ENCODE results near the gene NPW. TPM values are rescaled to one million over a fixed set of nuclear protein-coding genes. Genes with fewer than 3 reads are reported as not detected.
A peak's percentile ranks its signal among the peaks of the same experiment; 100 is the strongest.

The NPW gene
- total and polyA plus RNA-seq, 2 experiments from 2014 or later: 3.3 to 38.6 TPM

GRCh38 chr16:1979271-1980029 lies 40.1 kb upstream of the NPW start:
- Histone ChIP-seq H3K9me3 (ENCODE audit: low read depth) (no peaks in the 10 kb centered on the region), H3K36me3 (peaks cover 15% of the 10 kb centered on the region), H3K4me3 (no peak overlapping the region), H3K4me1 (ENCODE audit: low read depth) (no peaks in the 10 kb centered on the region), H3K27ac (no peak overlapping the region), H3K27me3 (peaks cover 55% of the 10 kb centered on the region)
- DNase-seq (ENCODE audit: low read depth in 1 of 2, low spot score in 1 of 2): peak in 1 of 2 donors; percentile 37
- no peak for TF ChIP-seq CTCF (IDR thresholded peaks at IDR 0.05; ENCODE audit: low read depth, low read length)

- peaks cover 4% of the 10 kb centered on the region for H3K4me1 ChIP-seq (ENCODE audit: low read depth)
- no peak for TF ChIP-seq CTCF (IDR thresholded peaks at IDR 0.05; ENCODE audit: low read depth, low read length)
- DNase-seq (ENCODE audit: low read depth in 1 of 2, low spot score in 1 of 2): no peak
- no peak overlapping the region for H3K4me3 ChIP-seq
- H3K27me3 ChIP-seq: peaks cover 55% of the 10 kb centered on the region
- H3K36me3 ChIP-seq: peaks cover 11% of the 10 kb centered on the region
- H3K27ac ChIP-seq: no peak overlapping the region
- H3K9me3 ChIP-seq (ENCODE audit: low read depth): no peaks in the 10 kb centered on the region
These were observed 39.4 kb upstream of the NPW start for GRCh38 chr16:1980030-1980769.

- Histone ChIP-seq H3K27me3 (peaks cover 55% of the 10 kb centered on the region), H3K4me1 (ENCODE audit: low read depth) (peaks cover 4% of the 10 kb centered on the region), H3K36me3 (peaks cover 6% of the 10 kb centered on the region), H3K27ac (no peak overlapping the region), H3K4me3 (no peak overlapping the region), H3K9me3 (ENCODE audit: low read depth) (no peaks in the 10 kb centered on the region)
- TF ChIP-seq CTCF (IDR thresholded peaks at IDR 0.05; ENCODE audit: low read depth, low read length): no peak
- DNase-seq (ENCODE audit: low read depth in 1 of 2, low spot score in 1 of 2): no peak
These were observed 38.9 kb upstream of the NPW start for GRCh38 chr16:1980770-1981087.

- H3K27me3 ChIP-seq: peaks cover 55% of the 10 kb centered on the region
- H3K36me3 ChIP-seq: peaks cover 4% of the 10 kb centered on the region
- H3K9me3 ChIP-seq (ENCODE audit: low read depth): no peaks in the 10 kb centered on the region
- peaks cover 4% of the 10 kb centered on the region for H3K4me1 ChIP-seq (ENCODE audit: low read depth)
- no peak for DNase-seq (ENCODE audit: low read depth in 1 of 2, low spot score in 1 of 2)
- H3K27ac ChIP-seq: no peak within 1 kb of the TSS
- no peak within 1 kb of the TSS for H3K4me3 ChIP-seq
- no peak for TF ChIP-seq CTCF (IDR thresholded peaks at IDR 0.05; ENCODE audit: low read depth, low read length)
These were observed 38.2 kb upstream of the NPW start, which contains the start of gene NOXO1 for GRCh38 chr16:1981398-1981836. Gene NOXO1, minus strand, starts transcription at chr16:1981469. Its CDS starts 290 bp downstream, at chr16:1981179.

- Histone ChIP-seq H3K36me3 (peaks cover 3% of the 10 kb centered on the region), H3K4me3 (no peak overlapping the region), H3K27me3 (peaks cover 55% of the 10 kb centered on the region), H3K9me3 (ENCODE audit: low read depth) (no peaks in the 10 kb centered on the region), H3K27ac (no peak overlapping the region), H3K4me1 (ENCODE audit: low read depth) (peaks cover 4% of the 10 kb centered on the region)
- TF ChIP-seq CTCF (IDR thresholded peaks at IDR 0.05; ENCODE audit: low read depth, low read length): no peak
- DNase-seq (ENCODE audit: low read depth in 1 of 2, low spot score in 1 of 2): no peak
These were observed 37.6 kb upstream of the NPW start for GRCh38 chr16:1982013-1982433.

Data from cardiac muscle cell (in vitro differentiated cells and primary cell).